HepG2 (cell line): ENCODE measurements around the gene IGDCC3. TPM values are rescaled to one million over a fixed set of nuclear protein-coding genes. Genes with fewer than 3 reads are reported as not detected.

ENCODE experiments used
- ATAC-seq: fragments of 200-7000 bp; cut with Tn5 transposase; 3 replicates; pipeline ENCODE4 v1.9.1; 2020; ENCODE audit warnings: mild to moderate bottlenecking, moderate library complexity
- BruUV-seq: library from RNA; stranded (reverse); fragments of 400-500 nt; replicated peaks from 2 replicates; lab custom pipeline; 2021; lab: Mats Ljungman, UMichigan
- CTCF ChIA-PET: fragments of 300-600 bp; formaldehyde crosslinking; extraction: SDS; loops from one replicate; lab custom pipeline; 2021; ENCODE audit warnings: low total read pairs, inconsistent platforms, low intra/inter-chr PET ratio; lab: Yijun Ruan, JAX
- POLR2A ChIA-PET: fragments of 350-600 bp; sonication (Branson Sonifier 250); formaldehyde crosslinking; loops from one replicate; lab custom pipeline; 2020; ENCODE audit warnings: antibody characterized with exemption, inconsistent platforms; lab: Yijun Ruan, JAX
- DNase-seq: peaks from one replicate; pipeline ENCODE4 v3.0.0-alpha.2; 2015; ENCODE audit warnings: low spot score
- FAIRE-seq: peaks from 3 replicates; lab custom pipeline; 2011; peaks lifted over from hg19 to GRCh38; lab: Jason Lieb, UNC
- H2AFZ ChIP-seq: one replicate; pipeline ENCODE4 v1.6.1; 2011; ENCODE audit warnings: low read length, inconsistent platforms
- H3K27ac ChIP-seq: fragments of 300-600 bp; 3 replicates; pipeline ENCODE4 v1.8.0; 2011; ENCODE audit warnings: mixed run types, mild to moderate bottlenecking, mixed read lengths, low read length, inconsistent platforms; ENCODE audit not compliant: insufficient read depth; ENCODE audit errors: extremely low read length
- H3K27me3 ChIP-seq, 2 experiments: fragments of 200-600 bp in 1 of 2; 2 replicates in 1 of 2; 3 replicates in 1 of 2; pipeline versions ENCODE4 v1.6.0 to v1.8.0; 2011; ENCODE audit warnings: low read length in 2 of 2, mild to moderate bottlenecking in 2 of 2, moderate library complexity in 2 of 2, inconsistent platforms in 1 of 2; ENCODE audit not compliant: insufficient read depth in 2 of 2, control insufficient read depth in 1 of 2
- H3K36me3 ChIP-seq, 2 experiments: fragments of 200-600 bp in 1 of 2; replicated peaks in 1 of 2; 2 replicates in 1 of 2; 3 replicates in 1 of 2; pipeline versions ENCODE4 v1.5.1 to v1.8.0; 2011; ENCODE audit warnings: low read length in 2 of 2, inconsistent platforms in 1 of 2; ENCODE audit not compliant: insufficient read depth in 2 of 2, control insufficient read depth in 1 of 2
- H3K4me1 ChIP-seq: 2 replicates; pipeline ENCODE4 v1.5.1; 2012; ENCODE audit warnings: low read length, inconsistent platforms; ENCODE audit not compliant: insufficient read depth
- H3K4me2 ChIP-seq: 2 replicates; pipeline ENCODE4 v1.6.0; 2011; ENCODE audit warnings: low read depth, low read length, inconsistent platforms
- H3K4me3 ChIP-seq, 3 experiments: fragments of 200-600 bp in 1 of 3; sonication (generic), shearing (Covaris generic) in 1 of 3; replicated peaks in 1 of 3; 2 replicates each; pipeline ENCODE4 v1.5.1; 2011 to 2016; ENCODE audit warnings: low read length in 3 of 3, inconsistent platforms in 2 of 3, low read depth in 2 of 3, mild to moderate bottlenecking in 2 of 3, control low read depth in 1 of 3, mixed read lengths in 1 of 3; ENCODE audit not compliant: insufficient read depth in 1 of 3
- H3K79me2 ChIP-seq: one replicate; pipeline ENCODE4 v1.6.1; 2011; ENCODE audit warnings: low read length, inconsistent platforms; ENCODE audit not compliant: insufficient read depth
- H3K9ac ChIP-seq: 2 replicates; pipeline ENCODE4 v1.6.0; 2011; ENCODE audit warnings: mild to moderate bottlenecking, low read depth, low read length, inconsistent platforms; ENCODE audit not compliant: insufficient read depth
- H3K9me3 ChIP-seq: 2 replicates; pipeline ENCODE4 v1.5.1; 2012; ENCODE audit warnings: mild to moderate bottlenecking, low read length
- H4K20me1 ChIP-seq: 2 replicates; pipeline ENCODE4 v1.6.0; 2011; ENCODE audit warnings: inconsistent platforms, mild to moderate bottlenecking, low read length, moderate library complexity; ENCODE audit not compliant: insufficient read depth
- PAWR ChIP-seq: sonication (generic); formaldehyde crosslinking; IDR thresholded peaks from 2 replicates; pipeline ENCODE4 v1.4.0; 2020; ENCODE audit warnings: missing genetic modification reagents, mild to moderate bottlenecking, borderline replicate concordance
- PLRG1 ChIP-seq: fragments of 450-650 bp; conservative IDR thresholded peaks from 2 replicates; pipeline ENCODE4 v1.6.1; 2016
- RFX5 ChIP-seq: IDR thresholded peaks from 2 replicates; pipeline ENCODE4 v1.6.1; 2011; ENCODE audit warnings: low read depth, low read length, improper control_type of control experiment
- U2AF1 ChIP-seq: fragments of 200-400 bp; formaldehyde crosslinking; optimal IDR thresholded peaks from 2 replicates; pipeline ENCODE3; 2017; ENCODE audit warnings: mild to moderate bottlenecking, low read depth, low read length
- ZNF460 ChIP-seq: sonication (generic); formaldehyde crosslinking; IDR thresholded peaks from 2 replicates; pipeline ENCODE4 v1.5.1; 2020; ENCODE audit warnings: missing genetic modification reagents, mild to moderate bottlenecking, borderline replicate concordance
- WGBS: methylation state at CpG from one replicate; pipeline ENCODE4 v1.1.6; 2017; ENCODE audit warnings: low lambda C conversion rate; 5-methylcytosine and 5-hydroxymethylcytosine counted together
- in situ Hi-C: cut with HindIII; loops from 2 replicates; pipeline ENCODE4 v1.10.0; 2017; ENCODE audit warnings: low pct_unique_long_range_greater_than_20kb; ENCODE audit not compliant: extremely low pct_ligation_motif_present
- intact Hi-C: fragments of 100-400 bp; cut with micrococcal nuclease; formaldehyde crosslinking; loops from one replicate; pipeline ENCODE4 v1.10.0; 2022; ENCODE audit not compliant: unreplicated experiment
- polyA plus RNA-seq, 8 experiments: library from polyadenylated mRNA; depleted of rRNA in 3 of 8; stranded (reverse) in 7 of 8; unstranded in 1 of 8; fragments of >200 nt; fragmentation: Illumina TruSeq in 4 of 8; extraction: Trizol in 4 of 8; gene quantifications; 2 replicates each; pipeline versions ENCODE4 v1.2.1 to v1.2.3, GENCODE V29; 2011 to 2016; ENCODE audit warnings: low read depth in 4 of 8, missing spikeins in 1 of 8, mixed read lengths in 1 of 8; ENCODE audit not compliant: insufficient read depth in 1 of 8
- total RNA-seq, 5 experiments: library from RNA; depleted of rRNA; stranded (reverse); fragments of >200 nt; fragmentation: Illumina TruSeq; extraction: Trizol; gene quantifications; 2 replicates each; pipeline ENCODE4 v1.2.3, GENCODE V29; 2016; ENCODE audit warnings: low read depth in 1 of 5
- TF ChIP-seq, protein P1 (sequence below): sonication (generic); formaldehyde crosslinking; IDR thresholded peaks from 2 replicates; pipeline ENCODE4 v1.5.0; 2020; ENCODE audit warnings: mild to moderate bottlenecking, missing genetic modification reagents, borderline replicate concordance
- TF ChIP-seq, protein P2 (sequence below): sonication (generic); formaldehyde crosslinking; IDR thresholded peaks from 2 replicates; pipeline ENCODE4 v1.5.1; 2020; ENCODE audit warnings: mild to moderate bottlenecking, missing genetic modification reagents
- TF ChIP-seq, protein P3 (sequence below): sonication (generic); formaldehyde crosslinking; IDR thresholded peaks from 2 replicates; pipeline ENCODE4 v1.9.0; 2021; ENCODE audit warnings: missing genetic modification reagents, mild to moderate bottlenecking, borderline replicate concordance

Gene IGDCC3
- total and polyA plus RNA-seq, 2 of the 13 experiments (the other 11 are each of a cell fraction or from before 2014, with no cell fraction given) = 30.1 to 51.8 TPM

DNA sequence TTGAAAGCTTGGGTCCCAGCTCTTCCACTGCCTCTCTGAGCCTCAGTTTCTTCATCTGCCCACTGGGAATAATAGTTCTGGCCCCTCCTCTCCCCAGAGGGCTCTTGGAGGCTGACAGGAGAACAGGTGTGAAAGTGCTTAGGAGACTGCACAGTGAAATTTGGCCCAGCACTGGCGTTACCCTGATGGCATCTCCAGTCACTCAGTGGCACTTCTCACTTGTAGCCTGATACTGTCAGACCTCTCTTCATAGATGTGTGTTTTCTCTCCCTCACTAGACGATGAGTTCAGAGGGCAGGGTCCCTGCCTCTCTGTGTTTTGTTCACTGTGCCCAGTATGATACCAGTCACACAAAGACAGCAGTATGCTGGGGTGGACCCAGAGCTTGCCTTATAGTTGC, 22.2 kb upstream of the IGDCC3 start:
- ChIA-PET CTCF (interaction anchor here (0.7 to 2.8 kb wide), 4 partner anchors 14 to 81 kb away, joined by 3 to 39 read pairs (median 4); no protein-coding TSS in a partner anchor), POLR2A (interaction anchor here (1.1 kb wide), 1 partner anchor 8 kb away, joined by 3 read pairs; no protein-coding TSS in a partner anchor)
- TF ChIP-seq, protein P1, sequence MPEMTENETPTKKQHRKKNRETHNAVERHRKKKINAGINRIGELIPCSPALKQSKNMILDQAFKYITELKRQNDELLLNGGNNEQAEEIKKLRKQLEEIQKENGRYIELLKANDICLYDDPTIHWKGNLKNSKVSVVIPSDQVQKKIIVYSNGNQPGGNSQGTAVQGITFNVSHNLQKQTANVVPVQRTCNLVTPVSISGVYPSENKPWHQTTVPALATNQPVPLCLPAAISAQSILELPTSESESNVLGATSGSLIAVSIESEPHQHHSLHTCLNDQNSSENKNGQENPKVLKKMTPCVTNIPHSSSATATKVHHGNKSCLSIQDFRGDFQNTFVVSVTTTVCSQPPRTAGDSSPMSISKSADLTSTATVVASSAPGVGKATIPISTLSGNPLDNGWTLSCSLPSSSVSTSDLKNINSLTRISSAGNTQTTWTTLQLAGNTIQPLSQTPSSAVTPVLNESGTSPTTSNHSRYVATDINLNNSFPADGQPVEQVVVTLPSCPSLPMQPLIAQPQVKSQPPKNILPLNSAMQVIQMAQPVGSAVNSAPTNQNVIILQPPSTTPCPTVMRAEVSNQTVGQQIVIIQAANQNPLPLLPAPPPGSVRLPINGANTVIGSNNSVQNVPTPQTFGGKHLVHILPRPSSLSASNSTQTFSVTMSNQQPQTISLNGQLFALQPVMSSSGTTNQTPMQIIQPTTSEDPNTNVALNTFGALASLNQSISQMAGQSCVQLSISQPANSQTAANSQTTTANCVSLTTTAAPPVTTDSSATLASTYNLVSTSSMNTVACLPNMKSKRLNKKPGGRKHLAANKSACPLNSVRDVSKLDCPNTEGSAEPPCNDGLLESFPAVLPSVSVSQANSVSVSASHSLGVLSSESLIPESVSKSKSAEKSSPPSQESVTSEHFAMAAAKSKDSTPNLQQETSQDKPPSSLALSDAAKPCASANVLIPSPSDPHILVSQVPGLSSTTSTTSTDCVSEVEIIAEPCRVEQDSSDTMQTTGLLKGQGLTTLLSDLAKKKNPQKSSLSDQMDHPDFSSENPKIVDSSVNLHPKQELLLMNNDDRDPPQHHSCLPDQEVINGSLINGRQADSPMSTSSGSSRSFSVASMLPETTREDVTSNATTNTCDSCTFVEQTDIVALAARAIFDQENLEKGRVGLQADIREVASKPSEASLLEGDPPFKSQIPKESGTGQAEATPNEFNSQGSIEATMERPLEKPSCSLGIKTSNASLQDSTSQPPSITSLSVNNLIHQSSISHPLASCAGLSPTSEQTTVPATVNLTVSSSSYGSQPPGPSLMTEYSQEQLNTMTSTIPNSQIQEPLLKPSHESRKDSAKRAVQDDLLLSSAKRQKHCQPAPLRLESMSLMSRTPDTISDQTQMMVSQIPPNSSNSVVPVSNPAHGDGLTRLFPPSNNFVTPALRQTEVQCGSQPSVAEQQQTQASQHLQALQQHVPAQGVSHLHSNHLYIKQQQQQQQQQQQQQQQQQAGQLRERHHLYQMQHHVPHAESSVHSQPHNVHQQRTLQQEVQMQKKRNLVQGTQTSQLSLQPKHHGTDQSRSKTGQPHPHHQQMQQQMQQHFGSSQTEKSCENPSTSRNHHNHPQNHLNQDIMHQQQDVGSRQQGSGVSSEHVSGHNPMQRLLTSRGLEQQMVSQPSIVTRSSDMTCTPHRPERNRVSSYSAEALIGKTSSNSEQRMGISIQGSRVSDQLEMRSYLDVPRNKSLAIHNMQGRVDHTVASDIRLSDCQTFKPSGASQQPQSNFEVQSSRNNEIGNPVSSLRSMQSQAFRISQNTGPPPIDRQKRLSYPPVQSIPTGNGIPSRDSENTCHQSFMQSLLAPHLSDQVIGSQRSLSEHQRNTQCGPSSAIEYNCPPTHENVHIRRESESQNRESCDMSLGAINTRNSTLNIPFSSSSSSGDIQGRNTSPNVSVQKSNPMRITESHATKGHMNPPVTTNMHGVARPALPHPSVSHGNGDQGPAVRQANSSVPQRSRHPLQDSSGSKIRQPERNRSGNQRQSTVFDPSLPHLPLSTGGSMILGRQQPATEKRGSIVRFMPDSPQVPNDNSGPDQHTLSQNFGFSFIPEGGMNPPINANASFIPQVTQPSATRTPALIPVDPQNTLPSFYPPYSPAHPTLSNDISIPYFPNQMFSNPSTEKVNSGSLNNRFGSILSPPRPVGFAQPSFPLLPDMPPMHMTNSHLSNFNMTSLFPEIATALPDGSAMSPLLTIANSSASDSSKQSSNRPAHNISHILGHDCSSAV (CRISPR knock-in tag) = no peak
- TF ChIP-seq PAWR (no peak), U2AF1 (no peak), RFX5 (no peak), PLRG1 (no peak), ZNF460 (CRISPR knock-in tag) (no peak)
- TF ChIP-seq, protein P2, sequence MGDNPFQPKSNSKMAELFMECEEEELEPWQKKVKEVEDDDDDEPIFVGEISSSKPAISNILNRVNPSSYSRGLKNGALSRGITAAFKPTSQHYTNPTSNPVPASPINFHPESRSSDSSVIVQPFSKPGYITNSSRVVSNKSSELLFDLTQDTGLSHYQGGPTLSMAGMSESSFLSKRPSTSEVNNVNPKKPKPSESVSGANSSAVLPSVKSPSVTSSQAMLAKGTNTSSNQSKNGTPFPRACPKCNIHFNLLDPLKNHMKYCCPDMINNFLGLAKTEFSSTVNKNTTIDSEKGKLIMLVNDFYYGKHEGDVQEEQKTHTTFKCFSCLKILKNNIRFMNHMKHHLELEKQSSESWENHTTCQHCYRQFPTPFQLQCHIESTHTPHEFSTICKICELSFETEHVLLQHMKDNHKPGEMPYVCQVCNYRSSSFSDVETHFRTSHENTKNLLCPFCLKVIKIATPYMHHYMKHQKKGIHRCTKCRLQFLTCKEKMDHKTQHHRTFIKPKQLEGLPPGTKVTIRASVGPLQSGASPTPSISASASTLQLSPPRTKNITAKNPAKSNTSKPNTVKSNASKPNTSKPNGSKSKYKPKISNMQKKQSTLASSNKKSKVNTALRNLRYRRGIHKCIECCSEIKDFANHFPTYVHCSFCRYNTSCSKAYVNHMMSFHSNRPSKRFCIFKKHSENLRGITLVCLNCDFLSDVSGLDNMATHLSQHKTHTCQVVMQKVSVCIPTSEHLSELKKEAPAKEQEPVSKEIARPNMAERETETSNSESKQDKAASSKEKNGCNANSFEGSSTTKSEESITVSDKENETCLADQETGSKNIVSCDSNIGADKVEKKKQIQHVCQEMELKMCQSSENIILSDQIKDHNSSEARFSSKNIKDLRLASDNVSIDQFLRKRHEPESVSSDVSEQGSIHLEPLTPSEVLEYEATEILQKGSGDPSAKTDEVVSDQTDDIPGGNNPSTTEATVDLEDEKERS (CRISPR knock-in tag) = no peak
- TF ChIP-seq, protein P3, sequence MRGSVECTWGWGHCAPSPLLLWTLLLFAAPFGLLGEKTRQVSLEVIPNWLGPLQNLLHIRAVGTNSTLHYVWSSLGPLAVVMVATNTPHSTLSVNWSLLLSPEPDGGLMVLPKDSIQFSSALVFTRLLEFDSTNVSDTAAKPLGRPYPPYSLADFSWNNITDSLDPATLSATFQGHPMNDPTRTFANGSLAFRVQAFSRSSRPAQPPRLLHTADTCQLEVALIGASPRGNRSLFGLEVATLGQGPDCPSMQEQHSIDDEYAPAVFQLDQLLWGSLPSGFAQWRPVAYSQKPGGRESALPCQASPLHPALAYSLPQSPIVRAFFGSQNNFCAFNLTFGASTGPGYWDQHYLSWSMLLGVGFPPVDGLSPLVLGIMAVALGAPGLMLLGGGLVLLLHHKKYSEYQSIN (CRISPR knock-in tag) = no peak
- Histone ChIP-seq H3K9ac (no peak overlapping the region), H3K9me3 (no peaks in the 10 kb centered on the region), H3K36me3 (no peaks in the 10 kb centered on the region), H3K4me3 (peak overlapping the region in 1 of 3 experiments; percentile 11; a peak in 1 of 6 replicates), H3K4me1 (peaks cover 25% of the 10 kb centered on the region), H4K20me1 (no peaks in the 10 kb centered on the region), H3K27me3 (peaks cover 0 to 32% of the 10 kb centered on the region in 2 experiments; a peak in 4 of 5 replicates), H2AFZ (no peak overlapping the region), H3K4me2 (peak overlapping the region; percentile 75; the same call in 1 of the 2 replicates), H3K27ac (no peak overlapping the region), H3K79me2 (no peaks in the 10 kb centered on the region)
- in situ Hi-C loops (no loop called here), intact Hi-C loops (loop anchor here (1.0 to 2.0 kb wide), 2 partner anchors 35 to 81 kb away; no protein-coding TSS in a partner anchor)
- no TSS peak for BruUV-seq
- FAIRE-seq = no peak
- peak; percentile 6; the same call in 2 of the 3 replicates for ATAC-seq
- no peak for DNase-seq
- 18% methylated on average over 2 of the region's 2 CpGs for WGBS
